Activated T-cell treated with anti-CD3 and anti-CD28 coated beads, Interleukin-2, amount 50 U/mL, for 72 hours (primary cell): ENCODE measurements around the gene NDUFS1. TPM values are rescaled to one million over a fixed set of nuclear protein-coding genes. Genes with fewer than 3 reads are reported as not detected.

Experiments
- total RNA-seq, 2 donors: library from RNA; stranded (reverse); gene quantifications; one replicate each; pipeline ENCODE4 v1.2.3, GENCODE V29; 2022

Gene NDUFS1
- total RNA-seq, 2 donors from 2014 or later = 72.2 to 90.2 TPM

Other genes with a start within 250 kb of the NDUFS1 start
- gene INO80D, start 73.3 kb downstream of the NDUFS1 start, total RNA-seq = 10 to 100 TPM; 30.2 to 32.2 TPM
- gene EEF1B2, start 451 bp upstream of the NDUFS1 start, total RNA-seq = 1,000 to 10,000 TPM; 1,092 to 1,125 TPM
- gene ZDBF2, start 115.2 kb upstream of the NDUFS1 start, total RNA-seq = 10 to 100 TPM; 15.2 to 19.8 TPM